CD4-positive, alpha-beta T cell treated with Interleukin-21 for 1 hour (primary cell): ENCODE measurements around the gene P2RX6.
A peak's percentile ranks its signal among the peaks of the same experiment; 100 is the strongest.

Experiments
- DNase-seq: peaks from one replicate; pipeline ENCODE4 v3.0.0-alpha.2; 2020

P2RX6 gene

GRCh38 chr22:20980523-20980922 is 34.4 kb upstream of the P2RX6 start:
- DNase-seq: no peak

- no peak for DNase-seq
Measured at GRCh38 chr22:20980938-20981722, 33.8 kb upstream of the P2RX6 start.

- peak; percentile 68 for DNase-seq
Measured at GRCh38 chr22:20981787-20982562, 33.0 kb upstream of the P2RX6 start, which contains the start of gene LZTR1. Gene LZTR1 (plus strand): TSS chr22:20982297. CDS start chr22:20982372, 75 bp downstream.

GRCh38 chr22:20982563-20982882 is 32.4 kb upstream of the P2RX6 start:
- DNase-seq: no peak

GRCh38 chr22:20983081-20983771 is 31.7 kb upstream of the P2RX6 start:
- DNase-seq: no peak

- no peak for DNase-seq
Measured at GRCh38 chr22:20985720-20986119, 29.2 kb upstream of the P2RX6 start.

- DNase-seq: no peak
Measured at GRCh38 chr22:20986365-20986764, 28.6 kb upstream of the P2RX6 start.

GRCh38 chr22:20987375-20987774 is 27.6 kb upstream of the P2RX6 start:
- no peak for DNase-seq

GRCh38 chr22:20988573-20989322 is 26.2 kb upstream of the P2RX6 start:
- no peak for DNase-seq

GRCh38 chr22:20989323-20990138 is 25.4 kb upstream of the P2RX6 start:
- no peak for DNase-seq

GRCh38 chr22:20990184-20991180 is 24.5 kb upstream of the P2RX6 start:
- no peak for DNase-seq

- DNase-seq: no peak
Measured at GRCh38 chr22:20991252-20992055, 23.5 kb upstream of the P2RX6 start.

- DNase-seq: no peak
Measured at GRCh38 chr22:20992056-20992442, 22.9 kb upstream of the P2RX6 start.

- DNase-seq: no peak
Measured at GRCh38 chr22:20992456-20993303, 22.3 kb upstream of the P2RX6 start.

- DNase-seq: no peak
Measured at GRCh38 chr22:20993304-20994127, 21.4 kb upstream of the P2RX6 start.

- DNase-seq: no peak
Measured at GRCh38 chr22:20994128-20994901, 20.6 kb upstream of the P2RX6 start.

GRCh38 chr22:20994902-20995241 is 20.1 kb upstream of the P2RX6 start:
- DNase-seq: no peak
